IMR-90 (cell line): ENCODE measurements around the gene GRM8.

Experiments used
- BHLHE40 ChIP-seq: fragments of 150-350 bp; IDR thresholded peaks from 2 replicates; pipeline ENCODE4 v1.6.1; 2016; ENCODE audit warnings: mild to moderate bottlenecking, low read depth, low read length
- CEBPB ChIP-seq: IDR thresholded peaks from 2 replicates; pipeline ENCODE4 v1.6.1; 2012; ENCODE audit warnings: low read depth, low read length, improper control_type of control experiment
- CTCF ChIP-seq: conservative IDR thresholded peaks from 2 replicates; pipeline ENCODE4 v1.5.1; 2012; ENCODE audit warnings: mild to moderate bottlenecking, low read depth, low read length, improper control_type of control experiment
- ELK1 ChIP-seq: fragments of 150-350 bp; IDR thresholded peaks from 2 replicates; pipeline ENCODE4 v1.6.1; 2016; ENCODE audit warnings: low read depth, mild to moderate bottlenecking, low read length, moderate library complexity, borderline replicate concordance
- FOS ChIP-seq: fragments of 150-350 bp; IDR thresholded peaks from 2 replicates; pipeline ENCODE4 v1.6.1; 2016; ENCODE audit warnings: low read depth, low read length
- MAZ ChIP-seq: IDR thresholded peaks from 2 replicates; pipeline ENCODE4 v1.6.1; 2012; ENCODE audit warnings: low read depth, mild to moderate bottlenecking, low read length, improper control_type of control experiment, moderate library complexity, borderline replicate concordance
- MXI1 ChIP-seq: IDR thresholded peaks from 2 replicates; pipeline ENCODE4 v1.6.1; 2012; ENCODE audit warnings: low read depth, mild to moderate bottlenecking, low read length, moderate library complexity, borderline replicate concordance
- POLR2A ChIP-seq: IDR thresholded peaks from 2 replicates; pipeline ENCODE4 v1.6.1; 2012; ENCODE audit warnings: mild to moderate bottlenecking, low read depth, low read length
- RAD21 ChIP-seq: IDR thresholded peaks from 2 replicates; pipeline ENCODE4 v1.6.1; 2012; ENCODE audit warnings: low read length, improper control_type of control experiment
- RCOR1 ChIP-seq: IDR thresholded peaks from 2 replicates; pipeline ENCODE4 v1.6.1; 2012; ENCODE audit warnings: mild to moderate bottlenecking, low read length, improper control_type of control experiment; ENCODE audit not compliant: insufficient replicate concordance
- RFX5 ChIP-seq: IDR thresholded peaks from 2 replicates; pipeline ENCODE4 v1.8.0; 2012; ENCODE audit warnings: low read depth, mild to moderate bottlenecking, low read length, moderate library complexity
- SMC3 ChIP-seq: fragments of 150-350 bp; IDR thresholded peaks from 2 replicates; pipeline ENCODE4 v1.6.1; 2016; ENCODE audit warnings: low read depth, mild to moderate bottlenecking, antibody characterized with exemption, low read length, moderate library complexity

- TF ChIP-seq POLR2A (no peak), CTCF (no peak), BHLHE40 (no peak), RCOR1 (no peak), MXI1 (no peak), MAZ (no peak), SMC3 (no peak), RAD21 (no peak), RFX5 (no peak), CEBPB (no peak), ELK1 (no peak), FOS (no peak)
Observed at GRCh38 chr7:126689037-126689436, 563.7 kb downstream of the GRM8 start.
